ENCODE data around the gene ADAR. TPM values are rescaled to one million over a fixed set of nuclear protein-coding genes. Genes with fewer than 3 reads are reported as not detected.

The ADAR gene
- total RNA-seq, 1 donor from 2014 or later = 275 TPM

GRCh38 chr1:154546264-154547063 is 61.5 kb downstream of the ADAR start:
- H3K4me3 ChIP-seq (ENCODE audit: insufficient read depth, low read depth, low read length) = no peak overlapping the region
- peaks cover 15% of the 10 kb centered on the region for H3K36me3 Mint-ChIP-seq (ENCODE audit: low read depth, unreplicated experiment)
- H3K4me1 Mint-ChIP-seq (ENCODE audit: low read depth, unreplicated experiment) = peaks cover 6% of the 10 kb centered on the region
- no peaks in the 10 kb centered on the region for H3K9me3 ChIP-seq (ENCODE audit: insufficient read depth, low read depth, low read length)
- FAIRE-seq (no peak), DNase-seq (ENCODE audit: low read depth) (no peak)
- no peak overlapping the region for H2AFZ ChIP-seq (ENCODE audit: low read depth, low read length)
- H3K9me3 Mint-ChIP-seq (ENCODE audit: unreplicated experiment) = peaks cover 1% of the 10 kb centered on the region
- TF ChIP-seq, protein P1, sequence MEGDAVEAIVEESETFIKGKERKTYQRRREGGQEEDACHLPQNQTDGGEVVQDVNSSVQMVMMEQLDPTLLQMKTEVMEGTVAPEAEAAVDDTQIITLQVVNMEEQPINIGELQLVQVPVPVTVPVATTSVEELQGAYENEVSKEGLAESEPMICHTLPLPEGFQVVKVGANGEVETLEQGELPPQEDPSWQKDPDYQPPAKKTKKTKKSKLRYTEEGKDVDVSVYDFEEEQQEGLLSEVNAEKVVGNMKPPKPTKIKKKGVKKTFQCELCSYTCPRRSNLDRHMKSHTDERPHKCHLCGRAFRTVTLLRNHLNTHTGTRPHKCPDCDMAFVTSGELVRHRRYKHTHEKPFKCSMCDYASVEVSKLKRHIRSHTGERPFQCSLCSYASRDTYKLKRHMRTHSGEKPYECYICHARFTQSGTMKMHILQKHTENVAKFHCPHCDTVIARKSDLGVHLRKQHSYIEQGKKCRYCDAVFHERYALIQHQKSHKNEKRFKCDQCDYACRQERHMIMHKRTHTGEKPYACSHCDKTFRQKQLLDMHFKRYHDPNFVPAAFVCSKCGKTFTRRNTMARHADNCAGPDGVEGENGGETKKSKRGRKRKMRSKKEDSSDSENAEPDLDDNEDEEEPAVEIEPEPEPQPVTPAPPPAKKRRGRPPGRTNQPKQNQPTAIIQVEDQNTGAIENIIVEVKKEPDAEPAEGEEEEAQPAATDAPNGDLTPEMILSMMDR (IDR thresholded peaks at IDR 0.05; ENCODE audit: insufficient read depth, low read depth, low read length) = peak; percentile 52
- no peak for TF ChIP-seq EZH2 (IDR thresholded peaks at IDR 0.05; ENCODE audit: insufficient read depth, low read length)
- no peak overlapping the region for H3K4me3 Mint-ChIP-seq (ENCODE audit: unreplicated experiment)
- H3K27me3 Mint-ChIP-seq (ENCODE audit: low read depth, unreplicated experiment) = peaks cover 29% of the 10 kb centered on the region
- no peak overlapping the region for H3K4me2 ChIP-seq (ENCODE audit: low read length)
- H3K36me3 ChIP-seq (ENCODE audit: insufficient read depth, low read length) = peaks cover 22% of the 10 kb centered on the region
- H3K27ac Mint-ChIP-seq (ENCODE audit: unreplicated experiment) = no peak overlapping the region
- H3K79me2 ChIP-seq (ENCODE audit: insufficient read depth, low read length) = no peaks in the 10 kb centered on the region
- H4K20me1 ChIP-seq (ENCODE audit: insufficient read depth, low read length) = peaks cover 44% of the 10 kb centered on the region
- no peak overlapping the region for H3K27ac ChIP-seq (ENCODE audit: low read depth, low read length)
- no peak overlapping the region for H3K9ac ChIP-seq (ENCODE audit: low read length)
- H3K27me3 ChIP-seq (ENCODE audit: insufficient read depth, low read length) = peaks cover 24% of the 10 kb centered on the region
- H3K4me1 ChIP-seq (ENCODE audit: insufficient read depth, low read length) = peaks cover 4% of the 10 kb centered on the region

DNA sequence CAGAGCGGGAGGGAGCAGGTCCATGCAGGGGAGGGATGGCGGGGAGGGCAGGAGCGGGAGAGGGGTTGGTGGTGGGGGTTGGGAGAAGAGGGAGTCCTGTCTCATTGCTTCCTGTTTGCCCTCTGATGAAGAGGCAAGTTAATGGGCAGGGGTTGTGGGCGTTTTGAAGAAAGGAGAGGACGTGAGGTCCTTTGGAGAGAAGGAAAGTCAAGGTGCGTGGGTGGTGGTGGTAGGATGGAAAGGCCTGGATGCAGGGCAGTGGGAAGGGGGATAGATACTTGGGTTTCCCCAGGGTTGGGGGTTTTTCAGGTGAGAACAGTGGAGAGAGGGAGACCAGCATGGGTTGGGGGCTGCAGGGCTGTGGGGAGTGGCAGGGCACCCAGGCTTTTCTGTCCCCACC is 66.8 kb downstream of the ADAR start:
- Histone ChIP-seq H3K4me2 (ENCODE audit: low read length) (no peak overlapping the region), H2AFZ (ENCODE audit: low read depth, low read length) (no peak overlapping the region), H3K4me1 (ENCODE audit: insufficient read depth, low read length) (no peaks in the 10 kb centered on the region), H3K79me2 (ENCODE audit: insufficient read depth, low read length) (no peaks in the 10 kb centered on the region), H4K20me1 (ENCODE audit: insufficient read depth, low read length) (no peaks in the 10 kb centered on the region), H3K9ac (ENCODE audit: low read length) (no peak overlapping the region), H3K9me3 (ENCODE audit: insufficient read depth, low read depth, low read length) (no peaks in the 10 kb centered on the region), H3K27me3 (ENCODE audit: insufficient read depth, low read length) (peaks cover 56% of the 10 kb centered on the region), H3K36me3 (ENCODE audit: insufficient read depth, low read length) (no peaks in the 10 kb centered on the region), H3K27ac (ENCODE audit: low read depth, low read length) (no peak overlapping the region), H3K4me3 (ENCODE audit: insufficient read depth, low read depth, low read length) (no peak overlapping the region)
- Mint-ChIP-seq H3K36me3 (ENCODE audit: low read depth, unreplicated experiment) (peaks cover 3% of the 10 kb centered on the region), H3K27ac (ENCODE audit: unreplicated experiment) (no peak overlapping the region), H3K4me1 (ENCODE audit: low read depth, unreplicated experiment) (peaks cover 5% of the 10 kb centered on the region), H3K27me3 (ENCODE audit: low read depth, unreplicated experiment) (peaks cover 71% of the 10 kb centered on the region), H3K9me3 (ENCODE audit: unreplicated experiment) (peaks cover 1% of the 10 kb centered on the region), H3K4me3 (ENCODE audit: unreplicated experiment) (no peak overlapping the region)
- DNase-seq (ENCODE audit: low read depth) (no peak), FAIRE-seq (no peak)
- TF ChIP-seq EZH2 (IDR thresholded peaks at IDR 0.05; ENCODE audit: insufficient read depth, low read length) = no peak
- TF ChIP-seq, protein P1 (IDR thresholded peaks at IDR 0.05; ENCODE audit: insufficient read depth, low read depth, low read length) = no peak
